HCT116 (cell line): Measurements from ENCODE around the gene ATP5PO. TPM values are rescaled to one million over a fixed set of nuclear protein-coding genes. Genes with fewer than 3 reads are reported as not detected.

Experiments used
- ATAC-seq: fragments of 200-7000 bp; cut with Tn5 transposase; 2 replicates; pipeline ENCODE4 v1.9.1; 2020; ENCODE audit warnings: mild to moderate bottlenecking, moderate library complexity
- BruUV-seq: library from RNA; stranded (reverse); fragments of 400-500 nt; replicated peaks from 2 replicates; lab custom pipeline; 2021; lab: Mats Ljungman, UMichigan
- CTCF ChIA-PET: fragments of 300-600 bp; sonication (Branson Sonifier 250); formaldehyde crosslinking; loops from one replicate; lab custom pipeline; 2021; ENCODE audit warnings: antibody characterized with exemption; lab: Charles Lee
- POLR2A ChIA-PET: fragments of 300-600, 350-600 bp; sonication (Branson Sonifier 250); formaldehyde crosslinking; loops from one replicate; lab custom pipeline; 2021; ENCODE audit warnings: antibody characterized with exemption; lab: Charles Lee
- RAD21 ChIA-PET, 2 experiments: fragments of 300-600 bp; sonication (Branson Sonifier 250); formaldehyde crosslinking; loops; one replicate each; lab custom pipeline; 2023; ENCODE audit warnings: low total read pairs in 2 of 2; ENCODE audit not compliant: uncharacterized antibody in 2 of 2, unreplicated experiment in 2 of 2, low non-redundant PET in 1 of 2; lab: Charles Lee
- DNase-seq: peaks from one replicate; pipeline ENCODE4 v3.0.0-alpha.2; 2010; ENCODE audit warnings: low read depth, low spot score
- H2AFZ ChIP-seq: fragments of 200-600 bp; shearing (Covaris generic), sonication (generic); 2 replicates; pipeline ENCODE4 v1.6.1; 2017; ENCODE audit warnings: low read depth, mixed run types, mixed read lengths, antibody characterized with exemption, low read length; ENCODE audit not compliant: poor library complexity, severe bottlenecking
- H3K27ac ChIP-seq: 2 replicates; pipeline ENCODE4 v1.5.1; 2012; ENCODE audit warnings: low read depth, low read length
- H3K27me3 ChIP-seq: fragments of 200-600 bp; sonication (generic); 2 replicates; pipeline ENCODE4 v1.6.1; 2016; ENCODE audit warnings: mixed run types, low read length, mixed read lengths; ENCODE audit not compliant: insufficient read depth
- H3K36me3 ChIP-seq, 2 experiments: fragments of 200-500 bp in 1 of 2; fragments of 200-600 bp in 1 of 2; sonication (Bioruptor generic) in 1 of 2; sonication (generic) in 1 of 2; 2 replicates each; pipeline versions ENCODE4 v1.5.1 to v1.6.1; 2014 to 2016; ENCODE audit warnings: low read length in 2 of 2, inconsistent platforms in 1 of 2, mixed read lengths in 1 of 2, mixed run types in 1 of 2; ENCODE audit not compliant: insufficient read depth in 2 of 2, control insufficient read depth in 1 of 2
- H3K4me1 ChIP-seq, 2 experiments: fragments of 200-600 bp in 1 of 2; sonication (generic) in 1 of 2; 2 replicates each; pipeline versions ENCODE4 v1.5.1 to v1.6.1; 2012 to 2017; ENCODE audit warnings: low read length in 2 of 2, inconsistent platforms in 1 of 2, mild to moderate bottlenecking in 1 of 2, mixed read lengths in 1 of 2, mixed run types in 1 of 2, moderate library complexity in 1 of 2; ENCODE audit not compliant: insufficient read depth in 2 of 2, control insufficient read depth in 1 of 2
- H3K4me2 ChIP-seq: fragments of 200-600 bp; sonication (generic); 2 replicates; pipeline ENCODE4 v1.6.1; 2017; ENCODE audit warnings: mixed run types, low read length, mixed read lengths
- H3K4me3 ChIP-seq, 2 experiments: fragments of 200-600 bp in 1 of 2; sonication (generic) in 1 of 2; replicated peaks in 1 of 2; 2 replicates each; pipeline ENCODE4 v1.5.1; 2011 to 2016; ENCODE audit warnings: low read length in 2 of 2, control low read depth in 1 of 2, low read depth in 1 of 2, mild to moderate bottlenecking in 1 of 2, mixed read lengths in 1 of 2, mixed run types in 1 of 2
- H3K79me2 ChIP-seq: fragments of 200-600 bp; sonication (generic); 2 replicates; pipeline ENCODE4 v1.6.1; 2017; ENCODE audit warnings: mild to moderate bottlenecking, mixed run types, low read length, moderate library complexity, mixed read lengths; ENCODE audit not compliant: insufficient read depth
- H3K9ac ChIP-seq: fragments of 200-600 bp; sonication (generic); 2 replicates; pipeline ENCODE4 v1.6.1; 2016; ENCODE audit warnings: low read length, mixed read lengths
- H3K9me2 ChIP-seq: fragments of 200-600 bp; sonication (generic), shearing (Covaris generic); 2 replicates; pipeline ENCODE4 v1.6.1; 2017; ENCODE audit warnings: mixed run types, mild to moderate bottlenecking, moderate library complexity; ENCODE audit not compliant: insufficient read depth
- H3K9me3 ChIP-seq, 2 experiments: fragments of 200-500 bp in 1 of 2; fragments of 200-600 bp in 1 of 2; sonication (Bioruptor generic) in 1 of 2; sonication (generic) in 1 of 2; 2 replicates each; pipeline ENCODE4 v1.6.1; 2014 to 2017; ENCODE audit warnings: low read length in 2 of 2, mixed read lengths in 2 of 2, inconsistent platforms in 1 of 2, low read depth in 1 of 2, mild to moderate bottlenecking in 1 of 2, mixed run types in 1 of 2, moderate library complexity in 1 of 2; ENCODE audit not compliant: control insufficient read depth in 1 of 2, insufficient read depth in 1 of 2
- H4K20me1 ChIP-seq: fragments of 200-600 bp; sonication (generic), shearing (Covaris generic); 2 replicates; pipeline ENCODE4 v1.6.1; 2017; ENCODE audit warnings: mixed run types, mild to moderate bottlenecking, moderate library complexity; ENCODE audit not compliant: insufficient read depth
- CBX3 ChIP-seq: IDR thresholded peaks from 2 replicates; pipeline ENCODE4 v1.6.1; 2012; ENCODE audit warnings: low read depth
- CEBPB ChIP-seq: IDR thresholded peaks from 2 replicates; pipeline ENCODE4 v1.6.1; 2012; ENCODE audit warnings: low read depth
- EGR1 ChIP-seq: IDR thresholded peaks from 2 replicates; pipeline ENCODE4 v1.6.1; 2012; ENCODE audit warnings: low read depth
- EZH2 ChIP-seq: fragments of 200-600 bp; sonication (generic); IDR thresholded peaks from 2 replicates; pipeline ENCODE4 v1.6.1; 2017; ENCODE audit warnings: antibody characterized with exemption, mixed run types
- RAD21 ChIP-seq: IDR thresholded peaks from 2 replicates; pipeline ENCODE4 v1.6.1; 2012; ENCODE audit warnings: low read depth, mild to moderate bottlenecking
- SIN3A ChIP-seq: IDR thresholded peaks from 2 replicates; pipeline ENCODE4 v1.6.1; 2012; ENCODE audit warnings: low read depth
- SP1 ChIP-seq: IDR thresholded peaks from 2 replicates; pipeline ENCODE4 v1.6.1; 2012; ENCODE audit warnings: low read depth
- SRF ChIP-seq: IDR thresholded peaks from 2 replicates; pipeline ENCODE4 v1.6.1; 2012; ENCODE audit warnings: low read depth
- TCF7L2 ChIP-seq: IDR thresholded peaks from 2 replicates; pipeline ENCODE4 v1.7.0; 2011; ENCODE audit warnings: borderline replicate concordance, inconsistent platforms; ENCODE audit not compliant: insufficient read depth, insufficient read length; ENCODE audit errors: extremely low read depth
- YY1 ChIP-seq: IDR thresholded peaks from 2 replicates; pipeline ENCODE4 v1.6.1; 2011; ENCODE audit warnings: low read length, low read depth, moderate library complexity, mild to moderate bottlenecking; ENCODE audit not compliant: insufficient replicate concordance; ENCODE audit errors: extremely low read depth
- intact Hi-C: fragments of 100-400 bp; cut with micrococcal nuclease; formaldehyde crosslinking; loops from 2 replicates; pipeline ENCODE4 v1.10.0; 2022
- total RNA-seq: library from RNA; stranded (reverse); gene quantifications from one replicate; pipeline ENCODE4 v1.2.1, GENCODE V29; 2021; ENCODE audit not compliant: unreplicated experiment
- TF ChIP-seq, protein P1 (sequence below), 3 experiments: fragments of 200-600 bp in 1 of 3; sonication (generic) in 1 of 3; IDR thresholded peaks in 2 of 3; conservative IDR thresholded peaks in 1 of 3; 2 replicates each; pipeline ENCODE4 v1.5.1; 2012 to 2017; ENCODE audit warnings: low read depth in 2 of 3, low read length in 2 of 3, antibody characterized with exemption in 1 of 3, borderline replicate concordance in 1 of 3, control low read depth in 1 of 3, mild to moderate bottlenecking in 1 of 3, mixed read lengths in 1 of 3, mixed run types in 1 of 3, moderate library complexity in 1 of 3; ENCODE audit not compliant: insufficient read depth in 1 of 3
- TF ChIP-seq, protein P2 (sequence below): IDR thresholded peaks from 2 replicates; pipeline ENCODE4 v1.6.1; 2011; ENCODE audit warnings: mild to moderate bottlenecking, low read length, moderate library complexity; ENCODE audit not compliant: insufficient replicate concordance; ENCODE audit errors: extremely low read depth
- TF ChIP-seq, protein P3 (sequence below): IDR thresholded peaks from 2 replicates; pipeline ENCODE4 v1.6.1; 2012

Gene ATP5PO
- total RNA-seq, 1 experiment from 2014 or later, result 238 TPM

DNA sequence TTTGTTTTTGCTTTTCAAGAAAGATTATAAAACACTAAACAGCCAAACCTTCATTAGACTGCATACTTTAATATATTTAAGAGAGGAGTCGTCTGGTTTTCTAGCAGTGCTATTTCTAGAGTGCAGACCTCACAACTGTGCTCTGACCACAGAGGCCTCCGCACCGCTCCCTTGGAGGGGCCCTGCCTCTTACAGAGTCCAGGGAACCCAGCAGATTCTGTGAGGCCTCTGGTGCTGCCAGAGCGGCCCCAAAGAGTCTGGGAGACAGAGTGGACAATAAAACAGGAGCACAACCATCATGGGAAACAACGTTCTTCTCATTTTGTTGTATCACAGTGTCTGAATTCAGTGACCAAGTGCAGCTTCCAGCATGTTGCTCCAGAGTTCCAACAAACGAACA, 5.8 kb downstream of the ATP5PO start:
- CTCF ChIA-PET, result no interaction called here
- Histone ChIP-seq H2AFZ (no peak overlapping the region), H3K27me3 (no peaks in the 10 kb centered on the region), H3K4me2 (no peak overlapping the region), H3K9ac (no peak overlapping the region), H3K9me3 (no peaks in the 10 kb centered on the region), H3K36me3 (peaks cover 73% of the 10 kb centered on the region in 2 experiments), H3K27ac (no peak overlapping the region), H3K4me3 (no peak overlapping the region), H4K20me1 (no peaks in the 10 kb centered on the region), H3K79me2 (peaks cover 57% of the 10 kb centered on the region), H3K4me1 (peaks cover 5 to 9% of the 10 kb centered on the region in 2 experiments; a peak in 3 of 4 replicates), H3K9me2 (no peaks in the 10 kb centered on the region)
- no peak for DNase-seq
- no peak for ATAC-seq
- RAD21 ChIA-PET, result no interaction called here
- TF ChIP-seq RAD21 (no peak), SRF (no peak), TCF7L2 (no peak), EGR1 (no peak), CBX3 (no peak), SIN3A (no peak), EZH2 (no peak), CEBPB (no peak), YY1 (no peak), SP1 (no peak)
- TF ChIP-seq, protein P1, sequence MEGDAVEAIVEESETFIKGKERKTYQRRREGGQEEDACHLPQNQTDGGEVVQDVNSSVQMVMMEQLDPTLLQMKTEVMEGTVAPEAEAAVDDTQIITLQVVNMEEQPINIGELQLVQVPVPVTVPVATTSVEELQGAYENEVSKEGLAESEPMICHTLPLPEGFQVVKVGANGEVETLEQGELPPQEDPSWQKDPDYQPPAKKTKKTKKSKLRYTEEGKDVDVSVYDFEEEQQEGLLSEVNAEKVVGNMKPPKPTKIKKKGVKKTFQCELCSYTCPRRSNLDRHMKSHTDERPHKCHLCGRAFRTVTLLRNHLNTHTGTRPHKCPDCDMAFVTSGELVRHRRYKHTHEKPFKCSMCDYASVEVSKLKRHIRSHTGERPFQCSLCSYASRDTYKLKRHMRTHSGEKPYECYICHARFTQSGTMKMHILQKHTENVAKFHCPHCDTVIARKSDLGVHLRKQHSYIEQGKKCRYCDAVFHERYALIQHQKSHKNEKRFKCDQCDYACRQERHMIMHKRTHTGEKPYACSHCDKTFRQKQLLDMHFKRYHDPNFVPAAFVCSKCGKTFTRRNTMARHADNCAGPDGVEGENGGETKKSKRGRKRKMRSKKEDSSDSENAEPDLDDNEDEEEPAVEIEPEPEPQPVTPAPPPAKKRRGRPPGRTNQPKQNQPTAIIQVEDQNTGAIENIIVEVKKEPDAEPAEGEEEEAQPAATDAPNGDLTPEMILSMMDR (IDR thresholded peaks at IDR 0.05 in 2 of 3, conservative IDR thresholded peaks at IDR 0.05 in 1 of 3; ENCODE audit: borderline replicate concordance in 1 of 3, insufficient read depth in 1 of 3, low read depth in 2 of 3, low read length in 2 of 3), result no peak
- TF ChIP-seq, protein P2, sequence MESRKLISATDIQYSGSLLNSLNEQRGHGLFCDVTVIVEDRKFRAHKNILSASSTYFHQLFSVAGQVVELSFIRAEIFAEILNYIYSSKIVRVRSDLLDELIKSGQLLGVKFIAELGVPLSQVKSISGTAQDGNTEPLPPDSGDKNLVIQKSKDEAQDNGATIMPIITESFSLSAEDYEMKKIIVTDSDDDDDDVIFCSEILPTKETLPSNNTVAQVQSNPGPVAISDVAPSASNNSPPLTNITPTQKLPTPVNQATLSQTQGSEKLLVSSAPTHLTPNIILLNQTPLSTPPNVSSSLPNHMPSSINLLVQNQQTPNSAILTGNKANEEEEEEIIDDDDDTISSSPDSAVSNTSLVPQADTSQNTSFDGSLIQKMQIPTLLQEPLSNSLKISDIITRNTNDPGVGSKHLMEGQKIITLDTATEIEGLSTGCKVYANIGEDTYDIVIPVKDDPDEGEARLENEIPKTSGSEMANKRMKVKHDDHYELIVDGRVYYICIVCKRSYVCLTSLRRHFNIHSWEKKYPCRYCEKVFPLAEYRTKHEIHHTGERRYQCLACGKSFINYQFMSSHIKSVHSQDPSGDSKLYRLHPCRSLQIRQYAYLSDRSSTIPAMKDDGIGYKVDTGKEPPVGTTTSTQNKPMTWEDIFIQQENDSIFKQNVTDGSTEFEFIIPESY, result no peak
- TF ChIP-seq, protein P3, sequence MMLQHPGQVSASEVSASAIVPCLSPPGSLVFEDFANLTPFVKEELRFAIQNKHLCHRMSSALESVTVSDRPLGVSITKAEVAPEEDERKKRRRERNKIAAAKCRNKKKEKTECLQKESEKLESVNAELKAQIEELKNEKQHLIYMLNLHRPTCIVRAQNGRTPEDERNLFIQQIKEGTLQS, result no peak
- POLR2A ChIA-PET, result no interaction called here
- BruUV-seq, result no TSS peak
- intact Hi-C loops, result loop anchor here (10.0 kb wide), 1 partner anchor 265 kb away; the partner anchor contains the start of genes CRYZL1 and ITSN1
